Stimulated activated naive CD8-positive, alpha-beta T cell treated with anti-CD3 and anti-CD28 coated beads, Interleukin-15, amount 100 ng/mL, for 72 hours (primary cell): ENCODE measurements around the gene EGFR.

ENCODE experiments used
- ATAC-seq: fragments of 150-1000 bp; cut with Tn5 transposase; 2 replicates; pipeline ENCODE4 v1.10.0; 2021; ENCODE audit warnings: mild to moderate bottlenecking, moderate library complexity
- DNase-seq, 2 donors: peaks; one replicate each; pipeline ENCODE4 v3.0.0; 2021 to 2022
- H3K27ac Mint-ChIP-seq, 2 donors: one replicate each; pipeline ENCODE4 v1.8.0; 2022; ENCODE audit warnings: mild to moderate bottlenecking in 2 of 2, mixed read lengths in 2 of 2, moderate library complexity in 2 of 2
- H3K27me3 Mint-ChIP-seq: one replicate; pipeline ENCODE4 v1.8.0; 2022; ENCODE audit warnings: mixed read lengths
- H3K4me1 Mint-ChIP-seq: one replicate; pipeline ENCODE4 v1.8.0; 2022; ENCODE audit warnings: mild to moderate bottlenecking, mixed read lengths
- H3K4me3 Mint-ChIP-seq, 2 donors: one replicate each; pipeline ENCODE4 v1.8.0; 2022; ENCODE audit warnings: mild to moderate bottlenecking in 2 of 2, mixed read lengths in 2 of 2, moderate library complexity in 1 of 2
- H3K9me3 Mint-ChIP-seq, 2 donors: one replicate each; pipeline ENCODE4 v1.8.0; 2022; ENCODE audit warnings: mixed read lengths in 2 of 2

EGFR gene

GRCh38 chr7:55121249-55121648 lies 102.4 kb downstream of the EGFR start:
- no peak for ATAC-seq

GRCh38 chr7:55122263-55122662 lies 103.4 kb downstream of the EGFR start:
- H3K9me3 Mint-ChIP-seq: no peaks in the 10 kb centered on the region

More at GRCh38 chr7:55121249-55121648, 102.4 kb downstream of the EGFR start:
- Mint-ChIP-seq H3K4me1 (no peaks in the 10 kb centered on the region), H3K4me3 (no peak overlapping the region), H3K9me3 (no peaks in the 10 kb centered on the region), H3K27ac (no peak overlapping the region), H3K27me3 (peaks cover 38% of the 10 kb centered on the region)
- DNase-seq: no peak

DNA sequence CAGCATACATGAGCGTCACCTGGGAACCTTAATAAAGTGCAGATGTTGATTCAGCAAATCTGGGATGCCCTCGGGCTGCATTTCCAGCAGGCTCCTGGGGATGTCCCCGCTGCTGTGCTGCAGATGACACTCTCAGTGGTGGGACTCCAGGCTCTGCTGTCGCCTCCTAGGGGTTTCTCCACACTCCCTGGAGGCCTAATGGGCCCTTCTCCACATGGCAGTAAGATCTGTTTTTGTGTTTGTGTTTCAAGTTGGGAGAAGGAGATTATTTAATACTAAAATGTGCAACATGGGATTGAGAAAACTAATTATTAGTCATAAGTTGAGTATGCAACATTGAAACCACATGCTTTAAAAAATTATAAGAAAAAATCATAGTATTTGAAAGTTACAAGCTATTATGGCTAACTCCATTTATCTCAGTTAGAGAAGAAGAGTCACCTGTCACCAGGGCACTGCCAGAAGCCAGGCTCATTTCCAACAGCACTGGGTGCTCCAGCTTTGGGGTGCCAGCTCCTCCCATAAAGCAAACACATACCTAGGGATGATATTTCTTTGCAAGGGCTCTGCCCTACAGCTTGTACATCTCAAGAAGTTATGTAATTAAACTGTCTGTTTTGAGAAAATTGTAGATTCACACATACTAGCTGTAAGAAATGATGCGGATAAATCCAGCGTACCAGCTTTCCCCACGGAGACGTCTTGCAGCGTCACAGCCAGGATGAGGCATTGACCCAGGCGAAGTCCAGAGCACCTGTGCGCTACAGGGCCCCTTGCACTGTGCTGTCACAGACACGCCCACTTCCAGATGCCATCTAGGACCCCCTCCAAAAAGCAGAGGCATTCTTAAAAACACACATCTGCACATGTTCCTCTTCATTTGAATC lies 106.4 kb downstream of the EGFR start:
- DNase-seq: no peak

More at GRCh38 chr7:55122263-55122662, 103.4 kb downstream of the EGFR start:
- Mint-ChIP-seq H3K27ac (no peak overlapping the region), H3K4me1 (no peaks in the 10 kb centered on the region), H3K27me3 (peaks cover 35% of the 10 kb centered on the region), H3K4me3 (no peak overlapping the region)
- DNase-seq (no peak), ATAC-seq (peak; percentile 29)

GRCh38 chr7:55127135-55127551 lies 108.3 kb downstream of the EGFR start:
- no peak overlapping the region for H3K4me3 Mint-ChIP-seq
- no peak for DNase-seq
- H3K4me1 Mint-ChIP-seq: peaks cover 9% of the 10 kb centered on the region
- no peak overlapping the region for H3K27ac Mint-ChIP-seq
- no peak for ATAC-seq
- H3K27me3 Mint-ChIP-seq: peaks cover 42% of the 10 kb centered on the region
- H3K9me3 Mint-ChIP-seq: no peaks in the 10 kb centered on the region

More for the DNA sequence above, 106.4 kb downstream of the EGFR start:
- Mint-ChIP-seq H3K4me1 (peaks cover 3% of the 10 kb centered on the region), H3K27me3 (peaks cover 34% of the 10 kb centered on the region), H3K27ac (no peak overlapping the region), H3K4me3 (no peak overlapping the region), H3K9me3 (no peaks in the 10 kb centered on the region)
- no peak for ATAC-seq

DNA sequence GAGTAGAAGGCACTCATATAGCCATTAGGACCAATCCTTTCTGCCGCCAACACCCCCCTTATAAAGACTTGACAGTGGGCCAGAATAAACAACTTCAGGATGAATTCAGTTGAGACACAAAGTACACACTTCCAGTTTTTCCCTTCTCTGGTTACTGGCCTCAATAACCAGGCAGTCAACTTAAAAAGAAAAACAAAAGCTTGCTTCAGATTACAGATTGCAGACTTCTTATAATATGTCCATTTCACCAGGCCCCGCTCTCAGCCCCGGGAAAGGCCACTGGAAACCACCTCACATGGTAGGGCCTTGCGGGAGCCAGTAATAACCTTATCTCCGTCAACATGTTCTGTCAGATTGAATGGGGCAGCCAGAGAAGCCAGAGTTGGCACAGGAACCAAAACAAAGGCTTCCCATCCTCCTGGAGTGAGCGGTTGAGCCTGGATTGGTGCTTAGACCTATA lies 108.8 kb downstream of the EGFR start:
- Mint-ChIP-seq H3K27me3 (peaks cover 39% of the 10 kb centered on the region), H3K4me1 (peaks cover 11% of the 10 kb centered on the region), H3K9me3 (no peaks in the 10 kb centered on the region), H3K27ac (no peak overlapping the region), H3K4me3 (no peak overlapping the region)
- ATAC-seq: no peak
- no peak for DNase-seq

- no peak for DNase-seq
- H3K27ac Mint-ChIP-seq: no peak overlapping the region
- ATAC-seq: no peak
- H3K4me3 Mint-ChIP-seq: no peak overlapping the region
- H3K9me3 Mint-ChIP-seq: no peaks in the 10 kb centered on the region
- peaks cover 45% of the 10 kb centered on the region for H3K27me3 Mint-ChIP-seq
- H3K4me1 Mint-ChIP-seq: peaks cover 19% of the 10 kb centered on the region
These were observed 110.0 kb downstream of the EGFR start for GRCh38 chr7:55128693-55129394.

DNA sequence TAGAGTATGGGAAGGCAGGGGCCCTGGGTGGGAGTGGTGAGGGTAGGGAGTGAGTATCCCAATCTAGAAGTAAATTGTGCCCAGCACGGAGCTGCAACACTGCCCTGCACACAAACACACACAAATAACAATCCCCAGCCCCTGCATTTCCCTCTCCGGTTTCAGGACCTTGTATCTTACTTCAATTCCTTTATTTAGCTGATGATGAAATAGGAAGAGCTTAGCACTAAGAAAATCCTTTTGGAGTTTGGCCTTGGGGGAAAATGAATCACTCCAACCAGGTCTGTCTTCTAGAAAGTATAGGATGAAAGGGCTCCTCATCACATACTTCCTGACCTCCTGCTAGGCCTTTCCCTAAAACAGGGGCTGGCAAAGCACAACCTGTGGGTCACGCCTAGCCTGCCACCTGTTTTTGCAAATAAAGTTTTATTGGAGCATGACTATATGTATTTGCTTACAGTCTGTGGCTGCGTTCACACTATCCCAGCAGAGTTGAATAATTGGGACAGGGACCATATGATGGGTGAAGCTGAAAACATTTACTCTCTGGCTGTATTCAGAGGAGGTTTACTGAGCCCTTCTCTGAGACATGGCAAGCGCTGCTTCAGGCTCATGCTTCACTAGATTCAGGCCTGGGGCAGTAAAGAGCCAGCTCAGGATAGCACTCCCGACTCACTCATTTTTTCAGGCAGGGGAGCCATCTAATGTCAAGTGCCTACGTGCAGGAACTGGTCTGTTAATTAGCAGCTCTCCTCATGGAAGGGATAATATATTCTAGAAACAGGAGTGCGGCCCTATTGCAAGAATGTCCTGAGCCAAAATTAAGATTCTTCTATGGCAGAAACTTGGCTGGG lies 111.0 kb downstream of the EGFR start:
- ATAC-seq: no peak
- no peak for DNase-seq
- Mint-ChIP-seq H3K4me1 (peaks cover 19% of the 10 kb centered on the region), H3K4me3 (no peak overlapping the region), H3K9me3 (no peaks in the 10 kb centered on the region), H3K27ac (no peak overlapping the region), H3K27me3 (peaks cover 45% of the 10 kb centered on the region)

DNA sequence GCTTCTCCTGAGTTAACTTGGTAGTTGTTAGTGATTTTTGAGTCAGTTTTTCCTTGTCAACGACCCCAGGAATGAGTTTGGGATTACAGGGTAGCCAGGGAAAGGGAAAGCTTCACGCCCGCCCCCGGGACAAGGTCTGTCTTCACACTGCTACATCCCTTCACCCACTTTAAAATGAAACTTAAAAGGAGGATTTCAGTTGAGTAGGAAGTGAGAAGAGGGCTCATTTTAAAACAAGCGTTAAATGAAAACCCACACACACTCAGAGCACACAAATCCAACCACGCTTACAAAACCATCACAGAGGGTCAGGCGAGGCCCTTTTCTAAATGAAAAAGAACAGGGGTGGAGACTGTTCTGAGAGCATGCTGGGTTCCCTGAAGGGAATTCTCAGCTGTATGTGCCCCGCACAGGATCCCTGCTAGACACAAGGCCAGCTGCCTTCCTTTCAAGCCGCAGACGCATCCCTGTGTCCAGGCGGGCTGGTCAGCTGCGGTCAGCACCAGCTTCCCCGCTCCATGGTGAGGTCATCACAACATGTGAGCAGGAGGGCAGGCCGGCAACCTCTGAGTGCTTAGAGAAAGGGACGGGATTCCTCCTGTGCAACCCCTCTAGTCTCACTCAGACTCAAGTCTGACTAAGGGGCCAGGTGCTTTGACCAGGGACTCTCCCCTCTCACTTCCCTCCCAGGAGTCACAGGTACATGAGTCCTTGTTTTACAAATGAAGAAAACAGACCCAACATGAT lies 111.8 kb downstream of the EGFR start:
- H3K4me3 Mint-ChIP-seq: no peak overlapping the region
- no peak overlapping the region for H3K27ac Mint-ChIP-seq
- H3K27me3 Mint-ChIP-seq: peaks cover 43% of the 10 kb centered on the region
- no peaks in the 10 kb centered on the region for H3K9me3 Mint-ChIP-seq
- ATAC-seq (no peak), DNase-seq (no peak)
- peaks cover 19% of the 10 kb centered on the region for H3K4me1 Mint-ChIP-seq

GRCh38 chr7:55131142-55131929 lies 112.5 kb downstream of the EGFR start:
- DNase-seq (no peak), ATAC-seq (no peak)
- Mint-ChIP-seq H3K27ac (no peak overlapping the region), H3K9me3 (peaks cover 0 to 1% of the 10 kb centered on the region in 2 donors), H3K27me3 (peaks cover 37% of the 10 kb centered on the region), H3K4me3 (no peak overlapping the region), H3K4me1 (peaks cover 19% of the 10 kb centered on the region)

GRCh38 chr7:55132550-55132889 lies 113.7 kb downstream of the EGFR start:
- no peak for DNase-seq
- Mint-ChIP-seq H3K27me3 (peaks cover 43% of the 10 kb centered on the region), H3K4me1 (peaks cover 19% of the 10 kb centered on the region), H3K9me3 (peaks cover 0 to 5% of the 10 kb centered on the region in 2 donors), H3K27ac (no peak overlapping the region), H3K4me3 (no peak overlapping the region)
- ATAC-seq: peak; percentile 8

- DNase-seq (no peak), ATAC-seq (peak; percentile 63)
- Mint-ChIP-seq H3K9me3 (peaks cover 0 to 5% of the 10 kb centered on the region in 2 donors), H3K27ac (peak overlapping the region in 1 of 2 donors; percentile 90), H3K4me1 (peaks cover 19% of the 10 kb centered on the region), H3K27me3 (peaks cover 43% of the 10 kb centered on the region), H3K4me3 (no peak overlapping the region)
These were observed 114.2 kb downstream of the EGFR start for GRCh38 chr7:55132890-55133551.

DNA sequence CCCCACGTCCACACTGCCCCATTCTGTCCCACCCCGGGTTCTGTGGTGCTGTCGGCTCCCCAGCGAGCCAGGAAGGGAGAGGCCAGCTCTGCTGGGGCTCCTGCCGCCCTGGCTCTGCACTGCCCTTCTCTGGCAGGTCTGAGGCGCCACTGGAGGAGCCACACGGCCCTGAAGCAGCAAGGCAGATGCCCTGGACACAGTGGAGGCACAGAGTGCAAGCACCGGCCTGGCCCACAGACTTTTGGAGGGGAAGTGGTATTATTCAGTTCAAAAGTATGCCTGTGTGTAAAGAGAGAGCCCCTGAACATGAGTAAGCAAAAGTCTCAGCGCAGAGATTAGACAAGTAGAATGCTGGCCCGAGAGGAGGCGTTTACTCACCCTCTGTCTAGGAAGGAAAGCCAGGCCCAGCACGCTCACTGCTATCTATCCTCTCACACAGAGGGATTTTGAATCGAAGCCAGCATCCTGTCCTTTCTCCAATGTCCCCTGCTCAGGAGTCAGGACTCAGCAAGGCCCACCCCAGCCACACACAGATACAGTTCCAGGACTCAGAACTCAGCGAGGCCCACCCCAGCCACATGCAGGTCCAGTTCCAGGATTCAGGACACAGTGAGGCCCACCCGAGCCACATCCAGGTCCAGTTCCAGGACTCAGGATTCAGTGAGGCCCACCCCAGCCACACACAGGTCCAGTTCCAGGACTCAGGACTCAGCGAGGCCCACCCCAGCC lies 115.0 kb downstream of the EGFR start:
- ATAC-seq (no peak), DNase-seq (no peak)
- peaks cover 42% of the 10 kb centered on the region for H3K27me3 Mint-ChIP-seq
- H3K4me3 Mint-ChIP-seq: no peak overlapping the region
- no peak overlapping the region for H3K27ac Mint-ChIP-seq
- peaks cover 3 to 8% of the 10 kb centered on the region in 2 donors for H3K9me3 Mint-ChIP-seq
- H3K4me1 Mint-ChIP-seq: peaks cover 19% of the 10 kb centered on the region

GRCh38 chr7:55134359-55134725 lies 115.5 kb downstream of the EGFR start:
- Mint-ChIP-seq H3K4me1 (peaks cover 19% of the 10 kb centered on the region), H3K27me3 (peaks cover 36% of the 10 kb centered on the region), H3K9me3 (peaks cover 5 to 13% of the 10 kb centered on the region in 2 donors), H3K4me3 (no peak overlapping the region), H3K27ac (no peak overlapping the region)
- no peak for DNase-seq
- ATAC-seq: no peak
